Sigmoid colon (tissue), 7 donors: ENCODE data around the gene BLM. TPM values are rescaled to one million over a fixed set of nuclear protein-coding genes. Genes with fewer than 3 reads are reported as not detected.
"Not testable (repeated sequence)": the region's sequence is repeated elsewhere in the genome, so short reads cannot be mapped to it uniquely, and the experiment has no call there.

Source experiments
- DNase-seq: peaks from one replicate; pipeline ENCODE4 v3.0.0-alpha.2; 2019
- H3K27ac ChIP-seq, 4 donors: fragments of 200-600 bp; sonication (generic); one replicate each; pipeline ENCODE4 v1.5.1; 2016 to 2019; ENCODE audit warnings: mild to moderate bottlenecking in 1 of 4
- H3K27me3 ChIP-seq, 3 donors: fragments of 200-600 bp; sonication (generic); one replicate each; pipeline ENCODE4 v1.5.1; 2019; ENCODE audit warnings: mild to moderate bottlenecking in 1 of 3
- H3K36me3 ChIP-seq, 4 donors: fragments of 200-600 bp; sonication (generic); one replicate each; pipeline ENCODE4 v1.5.1; 2016 to 2019
- H3K4me1 ChIP-seq, 4 donors: fragments of 200-600 bp; sonication (generic); one replicate each; pipeline ENCODE4 v1.5.1; 2017 to 2019
- H3K4me3 ChIP-seq, 4 donors: fragments of 200-600 bp; sonication (generic); one replicate each; pipeline ENCODE4 v1.5.1; 2017 to 2019; ENCODE audit warnings: mild to moderate bottlenecking in 2 of 4, moderate library complexity in 1 of 4
- H3K9me3 ChIP-seq, 4 donors: fragments of 200-600 bp in 3 of 4; sonication (generic) in 3 of 4; one replicate each; pipeline versions ENCODE4 v1.5.1 to v1.6.1; 2013 to 2019
- EP300 ChIP-seq, 4 donors: sonication (generic); formaldehyde crosslinking; IDR thresholded peaks; one replicate each; pipeline ENCODE4 v1.6.1; 2017; ENCODE audit warnings: antibody characterized with exemption in 4 of 4
- POLR2A ChIP-seq, 2 donors: fragments of 450-650 bp; IDR thresholded peaks; one replicate each; pipeline ENCODE4 v1.6.1; 2016; ENCODE audit warnings: antibody characterized with exemption in 2 of 2, mild to moderate bottlenecking in 2 of 2, moderate library complexity in 2 of 2
- POLR2AphosphoS5 ChIP-seq, 4 donors: sonication (generic); formaldehyde crosslinking; IDR thresholded peaks; one replicate each; pipeline ENCODE4 v1.6.1; 2017; ENCODE audit warnings: antibody characterized with exemption in 4 of 4
- WGBS, 2 donors: extraction: QIAGEN DNeasy Blood & Tissue Kit; methylation state at CpG; one replicate each; pipeline ENCODE4 v1.1.7; 2013; 5-methylcytosine and 5-hydroxymethylcytosine counted together
- intact Hi-C: fragments of 100-400 bp; cut with DNase I; formaldehyde crosslinking; loops from one replicate; pipeline ENCODE4 v1.15.1; 2023
- polyA plus RNA-seq, 3 donors: library from polyadenylated mRNA; stranded (reverse); fragments of 200-250 nt; gene quantifications; one replicate each; pipeline ENCODE4 v1.2.3, GENCODE V29; 2013
- total RNA-seq, 4 donors: library from RNA; depleted of rRNA; stranded (reverse); fragments of >200 nt; gene quantifications; one replicate each; pipeline ENCODE4 v1.1.0, GENCODE V29; 2016
- TF ChIP-seq, protein P1 (sequence below), 4 experiments: fragments of 450-650 bp in 3 of 4; fragments of 200-600 bp in 1 of 4; IDR thresholded peaks; one replicate each; pipeline ENCODE4 v1.5.1; 2016 to 2019; ENCODE audit warnings: antibody characterized with exemption in 4 of 4, mild to moderate bottlenecking in 3 of 4, moderate library complexity in 2 of 4
- donor health status: healthy with polysubstance abuse.
- donor health status: Bipolar disorder and iron deficiency.
- donor health status: healthy.

The BLM gene
- total and polyA plus RNA-seq, 7 donors, result 0.54 to 6.2 (median 0.85) TPM; not detected in 1

GRCh38 chr15:90729261-90729660, 12.1 kb downstream of the BLM start:
- Histone ChIP-seq H3K4me1 (no peaks in the 10 kb centered on the region), H3K9me3 (no peaks in the 10 kb centered on the region), H3K36me3 (no peaks in the 10 kb centered on the region), H3K27ac (no peak overlapping the region), H3K27me3 (no peaks in the 10 kb centered on the region), H3K4me3 (no peak overlapping the region)
- TF ChIP-seq POLR2A (IDR thresholded peaks at IDR 0.05) (no peak), POLR2AphosphoS5 (IDR thresholded peaks at IDR 0.05) (no peak), EP300 (IDR thresholded peaks at IDR 0.05) (no peak)
- TF ChIP-seq, protein P1, sequence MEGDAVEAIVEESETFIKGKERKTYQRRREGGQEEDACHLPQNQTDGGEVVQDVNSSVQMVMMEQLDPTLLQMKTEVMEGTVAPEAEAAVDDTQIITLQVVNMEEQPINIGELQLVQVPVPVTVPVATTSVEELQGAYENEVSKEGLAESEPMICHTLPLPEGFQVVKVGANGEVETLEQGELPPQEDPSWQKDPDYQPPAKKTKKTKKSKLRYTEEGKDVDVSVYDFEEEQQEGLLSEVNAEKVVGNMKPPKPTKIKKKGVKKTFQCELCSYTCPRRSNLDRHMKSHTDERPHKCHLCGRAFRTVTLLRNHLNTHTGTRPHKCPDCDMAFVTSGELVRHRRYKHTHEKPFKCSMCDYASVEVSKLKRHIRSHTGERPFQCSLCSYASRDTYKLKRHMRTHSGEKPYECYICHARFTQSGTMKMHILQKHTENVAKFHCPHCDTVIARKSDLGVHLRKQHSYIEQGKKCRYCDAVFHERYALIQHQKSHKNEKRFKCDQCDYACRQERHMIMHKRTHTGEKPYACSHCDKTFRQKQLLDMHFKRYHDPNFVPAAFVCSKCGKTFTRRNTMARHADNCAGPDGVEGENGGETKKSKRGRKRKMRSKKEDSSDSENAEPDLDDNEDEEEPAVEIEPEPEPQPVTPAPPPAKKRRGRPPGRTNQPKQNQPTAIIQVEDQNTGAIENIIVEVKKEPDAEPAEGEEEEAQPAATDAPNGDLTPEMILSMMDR (IDR thresholded peaks at IDR 0.05), result no peak
- WGBS, 2 donors, result 88 to 95% methylated on average over 3 of the region's 3 CpGs
- no peak for DNase-seq
- intact Hi-C loops, result no loop called here

- intact Hi-C loops, result no loop called here
- Histone ChIP-seq H3K4me3 (no peak overlapping the region), H3K27ac (no peak overlapping the region), H3K4me1 (no peaks in the 10 kb centered on the region), H3K36me3 (no peaks in the 10 kb centered on the region), H3K9me3 (no peaks in the 10 kb centered on the region), H3K27me3 (no peaks in the 10 kb centered on the region)
- DNase-seq, result no peak
- 65 to 94% methylated on average over 6 of the region's 6 CpGs for WGBS, 2 donors
- no peak for TF ChIP-seq POLR2A (IDR thresholded peaks at IDR 0.05)
- no peak for TF ChIP-seq POLR2AphosphoS5 (IDR thresholded peaks at IDR 0.05)
- no peak for TF ChIP-seq EP300 (IDR thresholded peaks at IDR 0.05)
- TF ChIP-seq, protein P1 (IDR thresholded peaks at IDR 0.05), result no peak
Observed at GRCh38 chr15:90730290-90730689, 13.1 kb downstream of the BLM start.

- WGBS, 2 donors, result 5 to 28% methylated on average over 1 of the region's 1 CpG
- intact Hi-C loops, result no loop called here
- TF ChIP-seq, protein P1 (IDR thresholded peaks at IDR 0.05), result no peak
- no peak for TF ChIP-seq POLR2A (IDR thresholded peaks at IDR 0.05)
- no peak for TF ChIP-seq POLR2AphosphoS5 (IDR thresholded peaks at IDR 0.05)
- no peak for TF ChIP-seq EP300 (IDR thresholded peaks at IDR 0.05)
Observed at GRCh38 chr15:90735923-90736322, 18.8 kb downstream of the BLM start.

DNA sequence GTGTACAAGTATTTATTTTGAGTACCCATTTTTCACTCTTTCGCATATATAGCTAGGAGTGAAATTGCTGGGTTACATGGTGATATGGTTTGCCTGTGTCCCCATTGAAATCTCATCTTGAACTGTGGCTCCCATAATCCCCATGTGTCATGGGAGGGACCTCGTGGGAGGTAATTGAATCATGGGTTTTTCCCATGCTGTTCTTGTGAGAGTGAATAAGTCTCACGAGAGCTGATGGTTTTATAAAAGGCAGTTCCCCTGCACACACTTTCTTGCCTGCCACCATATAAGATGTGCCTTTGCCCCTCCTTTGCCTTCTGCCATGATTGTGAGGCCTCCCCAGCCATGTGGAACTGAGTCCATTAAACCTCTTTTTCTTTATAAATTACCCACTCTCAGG, 23.4 kb downstream of the BLM start:
- intact Hi-C loops, H3K36me3 ChIP-seq, H3K4me1 ChIP-seq, H3K27ac ChIP-seq, H3K9me3 ChIP-seq, DNase-seq, H3K4me3 ChIP-seq, H3K27me3 ChIP-seq: not testable (repeated sequence)
- 88 to 89% methylated on average over 3 of the region's 3 CpGs for WGBS, 2 donors

More at GRCh38 chr15:90735923-90736322, 18.8 kb downstream of the BLM start:
- Histone ChIP-seq H3K27ac (no peak overlapping the region), H3K9me3 (no peaks in the 10 kb centered on the region), H3K4me3 (no peak overlapping the region), H3K27me3 (no peaks in the 10 kb centered on the region), H3K36me3 (no peaks in the 10 kb centered on the region), H3K4me1 (no peaks in the 10 kb centered on the region)
- no peak for DNase-seq

GRCh38 chr15:90742087-90742486, 24.9 kb downstream of the BLM start:
- no peak overlapping the region for H3K27ac ChIP-seq
- TF ChIP-seq, protein P1 (IDR thresholded peaks at IDR 0.05), result no peak
- TF ChIP-seq POLR2A (IDR thresholded peaks at IDR 0.05) (no peak), POLR2AphosphoS5 (IDR thresholded peaks at IDR 0.05) (no peak), EP300 (IDR thresholded peaks at IDR 0.05) (no peak)
- no peaks in the 10 kb centered on the region for H3K36me3 ChIP-seq
- intact Hi-C loops, result no loop called here
- no peaks in the 10 kb centered on the region for H3K4me1 ChIP-seq
- no peaks in the 10 kb centered on the region for H3K9me3 ChIP-seq
- no peaks in the 10 kb centered on the region for H3K27me3 ChIP-seq
- no peak for DNase-seq
- no peak overlapping the region for H3K4me3 ChIP-seq
- WGBS, 2 donors, result 59 to 81% methylated on average over 3 of the region's 3 CpGs
